Common myeloid progenitor, CD34-positive (primary cell): ENCODE measurements around the gene ZFYVE26.
"Not testable (repeated sequence)": the region's sequence is repeated elsewhere in the genome, so short reads cannot be mapped to it uniquely, and the experiment has no call there.

Source experiments
- CTCF ChIA-PET: fragments of 350-600 bp; sonication (Branson Sonifier 250); formaldehyde crosslinking; loops from one replicate; lab custom pipeline; 2021; ENCODE audit warnings: antibody characterized with exemption; lab: Charles Lee
- POLR2A ChIA-PET: fragments of 350-600 bp; sonication (Branson Sonifier 250); formaldehyde crosslinking; loops from one replicate; lab custom pipeline; 2021; ENCODE audit warnings: antibody characterized with exemption; lab: Charles Lee
- DNase-seq, 3 donors: peaks; one replicate each; pipeline versions ENCODE4 v3.0.0 to v3.0.0-alpha.2; 2013
- H3K27ac ChIP-seq, 2 experiments: 1 replicate in 1 of 2; 2 replicates in 1 of 2; pipeline ENCODE4 v1.7.0; 2013; ENCODE audit warnings: inconsistent platforms in 2 of 2, low read length in 2 of 2, mild to moderate bottlenecking in 2 of 2, low read depth in 1 of 2, moderate library complexity in 1 of 2; ENCODE audit not compliant: severe bottlenecking in 2 of 2, insufficient read depth in 1 of 2, poor library complexity in 1 of 2
- H3K27me3 ChIP-seq, 5 experiments: replicated peaks in 2 of 5; 1 replicate in 3 of 5; 2 replicates in 2 of 5; pipeline versions ENCODE4 v1.6.1 to v1.7.0; 2013; ENCODE audit warnings: low read length in 4 of 5, mild to moderate bottlenecking in 2 of 5, moderate library complexity in 2 of 5, inconsistent platforms in 1 of 5; ENCODE audit not compliant: insufficient read depth in 5 of 5, control insufficient read depth in 4 of 5
- H3K36me3 ChIP-seq, 4 experiments: 1 replicate in 2 of 4; 2 replicates in 2 of 4; pipeline versions ENCODE4 v1.6.1 to v1.7.0; 2013; ENCODE audit warnings: low read length in 3 of 4, control low read depth in 1 of 4, mild to moderate bottlenecking in 1 of 4; ENCODE audit not compliant: control insufficient read depth in 4 of 4, insufficient read depth in 4 of 4
- H3K4me1 ChIP-seq, 4 experiments: 1 replicate in 3 of 4; 2 replicates in 1 of 4; pipeline versions ENCODE4 v1.6.1 to v1.7.1; 2013; ENCODE audit warnings: low read length in 3 of 4, mild to moderate bottlenecking in 3 of 4, control low read depth in 1 of 4, inconsistent platforms in 1 of 4, moderate library complexity in 1 of 4; ENCODE audit not compliant: control insufficient read depth in 4 of 4, insufficient read depth in 4 of 4; ENCODE audit errors: control extremely low read depth in 1 of 4
- H3K4me3 ChIP-seq, 7 experiments: 1 replicate in 4 of 7; 2 replicates in 3 of 7; pipeline versions ENCODE4 v1.5.1 to v1.7.0; 2013; ENCODE audit warnings: mild to moderate bottlenecking in 7 of 7, low read length in 6 of 7, moderate library complexity in 6 of 7, inconsistent platforms in 2 of 7, low read depth in 2 of 7, control low read depth in 1 of 7; ENCODE audit not compliant: insufficient read depth in 4 of 7, control insufficient read depth in 1 of 7; ENCODE audit errors: extremely low read depth in 1 of 7
- H3K9me3 ChIP-seq, 5 experiments: 1 replicate in 4 of 5; 2 replicates in 1 of 5; pipeline versions ENCODE4 v1.6.1 to v1.7.1; 2013; ENCODE audit warnings: low read length in 4 of 5, mild to moderate bottlenecking in 2 of 5, inconsistent platforms in 1 of 5, low read depth in 1 of 5, moderate library complexity in 1 of 5; ENCODE audit not compliant: control insufficient read depth in 4 of 5, insufficient read depth in 2 of 5; ENCODE audit errors: control extremely low read depth in 1 of 5
- WGBS: methylation state at CpG from one replicate; pipeline ENCODE4 v1.1.5; 2013; ENCODE audit not compliant: insufficient coverage; 5-methylcytosine and 5-hydroxymethylcytosine counted together

Gene ZFYVE26

DNA sequence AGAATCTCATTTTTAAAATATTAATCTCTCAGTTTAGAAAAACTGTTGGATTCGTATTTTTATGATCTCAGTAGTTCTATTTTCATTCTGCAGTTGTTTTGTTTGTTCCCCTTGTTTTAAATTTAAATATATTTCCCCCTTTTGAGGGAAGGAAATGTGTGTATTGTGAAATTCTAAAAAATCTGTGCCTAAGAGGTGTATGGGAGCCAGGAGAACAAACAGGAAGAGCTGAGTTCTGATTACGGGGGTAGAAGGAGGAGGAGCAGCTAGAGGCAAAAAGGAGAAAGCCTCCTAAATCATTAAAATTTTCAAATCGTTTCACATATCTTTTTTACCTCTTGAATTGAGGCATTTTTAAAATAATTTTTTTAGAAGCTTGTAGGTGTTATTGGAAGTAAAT is 112.4 kb downstream of the ZFYVE26 start:
- WGBS: no CpG with 5 or more reads among the region's 3 CpGs
- H3K27ac ChIP-seq: no peak overlapping the region
- no peaks in the 10 kb centered on the region for H3K36me3 ChIP-seq
- peaks cover 0 to 4% (median 0%) of the 10 kb centered on the region in 5 experiments for H3K9me3 ChIP-seq
- no peaks in the 10 kb centered on the region for H3K27me3 ChIP-seq
- POLR2A ChIA-PET: no interaction called here
- no peak overlapping the region for H3K4me3 ChIP-seq
- DNase-seq: no peak
- peaks cover 0 to 2% (median 0%) of the 10 kb centered on the region in 4 experiments for H3K4me1 ChIP-seq
- CTCF ChIA-PET: interaction anchor here (0.6 to 11.8 kb wide), 40 partner anchors 8 to 1208 kb away, joined by 3 to 221 read pairs (median 4); partner anchors contain the start of genes ARG2, PIGH and RDH11

DNA sequence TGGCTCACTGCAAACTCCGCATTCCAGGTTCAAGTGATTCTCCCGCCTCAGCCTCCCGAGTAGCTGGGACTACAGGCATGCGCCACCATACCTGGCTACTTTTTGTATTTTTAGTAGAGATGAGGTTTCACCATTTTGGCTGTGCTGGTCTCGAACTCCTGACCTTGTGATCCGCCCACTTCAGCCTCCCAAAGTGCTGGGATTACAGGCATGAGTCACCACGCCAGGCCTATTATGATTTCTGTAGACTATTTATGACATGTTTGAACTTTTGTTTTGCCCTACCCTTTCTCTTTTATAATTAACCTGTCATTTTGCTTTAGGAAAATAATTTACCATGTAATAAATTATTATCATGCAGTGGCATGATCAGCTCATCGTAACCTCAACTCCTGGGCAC is 114.9 kb downstream of the ZFYVE26 start, which contains the start of gene RDH12:
Gene RDH12 (plus strand): TSS at position 395 of the 400 bp plus-strand sequence. CDS start 20,757 bp downstream, outside the sequence.
- H3K27ac ChIP-seq, H3K4me3 ChIP-seq, POLR2A ChIA-PET, H3K27me3 ChIP-seq, DNase-seq, H3K36me3 ChIP-seq, H3K4me1 ChIP-seq, H3K9me3 ChIP-seq: not testable (repeated sequence)
- CTCF ChIA-PET: interaction anchor here (1.1 to 11.8 kb wide), 6 partner anchors 28 to 117 kb away, joined by 3 to 221 read pairs (median 12); partner anchors contain the start of gene ARG2
- WGBS: 91% methylated on average over 4 of the region's 8 CpGs

DNA sequence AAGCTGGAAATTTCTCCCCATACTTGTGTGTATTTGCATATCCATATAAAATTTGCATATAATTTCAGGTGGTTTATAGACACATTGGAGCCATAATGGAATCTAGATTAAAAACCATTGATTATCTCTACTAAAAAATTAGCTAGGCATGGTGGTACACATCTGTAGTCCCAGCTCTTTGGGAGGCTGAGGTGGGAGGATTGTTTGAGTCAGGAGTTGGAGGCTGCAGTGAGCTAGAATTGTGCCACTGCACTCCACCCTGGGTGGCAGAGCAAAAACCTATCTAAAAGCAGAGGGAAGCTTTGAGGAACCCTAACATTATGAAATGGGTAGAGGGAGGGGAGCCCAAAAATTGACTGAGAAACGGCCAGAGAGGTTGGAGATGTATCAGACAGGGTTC is 118.2 kb downstream of the ZFYVE26 start:
- H3K36me3 ChIP-seq: peaks cover 0 to 2% (median 0%) of the 10 kb centered on the region in 4 experiments
- no peak overlapping the region for H3K27ac ChIP-seq
- peaks cover 0 to 11% (median 11%) of the 10 kb centered on the region in 4 experiments for H3K4me1 ChIP-seq
- no peaks in the 10 kb centered on the region for H3K9me3 ChIP-seq
- H3K27me3 ChIP-seq: no peaks in the 10 kb centered on the region
- CTCF ChIA-PET: interaction anchor here (0.8 to 11.8 kb wide), 4 partner anchors 29 to 114 kb away, joined by 4 to 221 read pairs (median 4); partner anchors contain the start of gene PIGH
- no peak for DNase-seq
- H3K4me3 ChIP-seq: no peak overlapping the region
- WGBS: no CpG with 5 or more reads among the region's 1 CpG
- POLR2A ChIA-PET: no interaction called here

DNA sequence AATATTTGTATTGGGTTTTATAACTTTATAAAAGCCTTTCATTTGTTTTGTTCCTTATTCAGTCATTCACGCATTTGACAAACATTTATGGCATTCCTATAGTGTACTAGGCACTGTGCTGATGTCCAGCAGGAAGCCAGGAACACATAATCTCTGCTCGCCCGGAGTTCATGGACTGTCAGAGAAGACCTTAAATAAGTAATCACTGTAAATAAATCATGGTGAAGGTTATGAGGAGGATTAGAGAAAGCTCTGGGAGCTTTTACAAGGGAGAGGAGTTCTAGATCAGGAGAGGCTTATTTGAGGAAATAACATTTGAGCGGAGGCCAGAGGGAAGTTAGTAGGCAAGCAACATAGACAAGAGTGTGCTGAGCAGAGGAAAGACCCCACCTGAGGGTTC is 119.4 kb downstream of the ZFYVE26 start:
- Histone ChIP-seq H3K36me3 (peaks cover 0 to 14% (median 4%) of the 10 kb centered on the region in 4 experiments), H3K27ac (no peak overlapping the region), H3K4me1 (peaks cover 0 to 11% (median 11%) of the 10 kb centered on the region in 4 experiments), H3K9me3 (no peaks in the 10 kb centered on the region), H3K4me3 (no peak overlapping the region), H3K27me3 (no peaks in the 10 kb centered on the region)
- WGBS: 90% methylated on average over 1 of the region's 4 CpGs
- ChIA-PET CTCF (interaction anchor here (1.4 to 11.8 kb wide), 2 partner anchors 28 to 113 kb away, joined by 5 to 221 read pairs; no protein-coding TSS in a partner anchor), POLR2A (no interaction called here)
- DNase-seq: no peak
